MCF 10A (cell line): Measurements from ENCODE around the gene EXOC6B. TPM values are rescaled to one million over a fixed set of nuclear protein-coding genes. Genes with fewer than 3 reads are reported as not detected.

Experiments used
- BruUV-seq: library from RNA; stranded (reverse); fragments of 400-500 nt; replicated peaks from 2 replicates; lab custom pipeline; 2021; lab: Mats Ljungman, UMichigan
- CTCF ChIA-PET: fragments of 300-600 bp; sonication (Branson Sonifier 250); formaldehyde crosslinking; extraction: SDS; loops from one replicate; lab custom pipeline; 2021; ENCODE audit warnings: antibody characterized with exemption, inconsistent platforms; lab: Yijun Ruan, JAX
- POLR2A ChIA-PET: fragments of 300-600, 350-650 bp; sonication (Branson Sonifier 250); formaldehyde crosslinking; extraction: SDS; loops from one replicate; lab custom pipeline; 2020; ENCODE audit warnings: antibody characterized with exemption, inconsistent platforms; lab: Yijun Ruan, JAX
- DNase-seq: peaks from one replicate; pipeline ENCODE4 v3.0.0-alpha.2; 2018; ENCODE audit not compliant: unreplicated experiment
- H3K27ac Mint-ChIP-seq: one replicate; pipeline ENCODE4 v1.8.0; 2022; ENCODE audit warnings: mild to moderate bottlenecking, low read depth, mixed read lengths; ENCODE audit not compliant: unreplicated experiment
- H3K27me3 Mint-ChIP-seq: one replicate; pipeline ENCODE4 v1.8.0; 2022; ENCODE audit warnings: mixed read lengths; ENCODE audit not compliant: insufficient read depth, unreplicated experiment
- H3K36me3 Mint-ChIP-seq: one replicate; pipeline ENCODE4 v1.8.0; 2022; ENCODE audit warnings: mild to moderate bottlenecking, moderate library complexity, mixed read lengths; ENCODE audit not compliant: insufficient read depth, unreplicated experiment
- H3K4me1 Mint-ChIP-seq: one replicate; pipeline ENCODE4 v1.8.0; 2022; ENCODE audit warnings: mixed read lengths; ENCODE audit not compliant: insufficient read depth, unreplicated experiment
- H3K4me3 Mint-ChIP-seq: one replicate; pipeline ENCODE4 v1.8.0; 2022; ENCODE audit warnings: mild to moderate bottlenecking, moderate library complexity, mixed read lengths; ENCODE audit not compliant: unreplicated experiment
- H3K9me3 Mint-ChIP-seq: one replicate; pipeline ENCODE4 v1.8.0; 2022; ENCODE audit warnings: mixed read lengths; ENCODE audit not compliant: unreplicated experiment
- intact Hi-C: fragments of 100-400 bp; cut with micrococcal nuclease; formaldehyde crosslinking; loops from 2 replicates; pipeline ENCODE4 v1.14.1; 2022
- total RNA-seq: library from RNA; stranded (reverse); gene quantifications from 2 replicates; pipeline ENCODE4 v1.2.3, GENCODE V29; 2022
- TF ChIP-seq, protein P1 (sequence below): fragments of 200-600 bp; IDR thresholded peaks from one replicate; pipeline ENCODE4 v1.8.0; 2022; ENCODE audit warnings: antibody characterized with exemption, mild to moderate bottlenecking; ENCODE audit not compliant: unreplicated experiment

Gene EXOC6B
- total RNA-seq, 1 experiment from 2014 or later = 24.7 TPM

- DNase-seq = no peak
- ChIA-PET POLR2A (interaction anchor here (0.6 kb wide), 1 partner anchor 180 kb away, joined by 4 read pairs; no protein-coding TSS in a partner anchor), CTCF (interaction anchor here (0.6 to 1.6 kb wide), 3 partner anchors 20 to 221 kb away, joined by 3 to 8 read pairs (median 4); no protein-coding TSS in a partner anchor)
- Mint-ChIP-seq H3K4me3 (peak overlapping the region; percentile 95), H3K27me3 (no peaks in the 10 kb centered on the region), H3K9me3 (no peaks in the 10 kb centered on the region), H3K4me1 (peaks cover 9% of the 10 kb centered on the region), H3K27ac (no peak overlapping the region), H3K36me3 (no peaks in the 10 kb centered on the region)
- TF ChIP-seq, protein P1, sequence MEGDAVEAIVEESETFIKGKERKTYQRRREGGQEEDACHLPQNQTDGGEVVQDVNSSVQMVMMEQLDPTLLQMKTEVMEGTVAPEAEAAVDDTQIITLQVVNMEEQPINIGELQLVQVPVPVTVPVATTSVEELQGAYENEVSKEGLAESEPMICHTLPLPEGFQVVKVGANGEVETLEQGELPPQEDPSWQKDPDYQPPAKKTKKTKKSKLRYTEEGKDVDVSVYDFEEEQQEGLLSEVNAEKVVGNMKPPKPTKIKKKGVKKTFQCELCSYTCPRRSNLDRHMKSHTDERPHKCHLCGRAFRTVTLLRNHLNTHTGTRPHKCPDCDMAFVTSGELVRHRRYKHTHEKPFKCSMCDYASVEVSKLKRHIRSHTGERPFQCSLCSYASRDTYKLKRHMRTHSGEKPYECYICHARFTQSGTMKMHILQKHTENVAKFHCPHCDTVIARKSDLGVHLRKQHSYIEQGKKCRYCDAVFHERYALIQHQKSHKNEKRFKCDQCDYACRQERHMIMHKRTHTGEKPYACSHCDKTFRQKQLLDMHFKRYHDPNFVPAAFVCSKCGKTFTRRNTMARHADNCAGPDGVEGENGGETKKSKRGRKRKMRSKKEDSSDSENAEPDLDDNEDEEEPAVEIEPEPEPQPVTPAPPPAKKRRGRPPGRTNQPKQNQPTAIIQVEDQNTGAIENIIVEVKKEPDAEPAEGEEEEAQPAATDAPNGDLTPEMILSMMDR = no peak
- BruUV-seq = TSS peak; percentile 77
- intact Hi-C loops = loop anchor here (2.0 kb wide), 1 partner anchor 273 kb away; no protein-coding TSS in a partner anchor
These were observed 682.2 kb downstream of the EXOC6B start for GRCh38 chr2:72143441-72144273.

DNA sequence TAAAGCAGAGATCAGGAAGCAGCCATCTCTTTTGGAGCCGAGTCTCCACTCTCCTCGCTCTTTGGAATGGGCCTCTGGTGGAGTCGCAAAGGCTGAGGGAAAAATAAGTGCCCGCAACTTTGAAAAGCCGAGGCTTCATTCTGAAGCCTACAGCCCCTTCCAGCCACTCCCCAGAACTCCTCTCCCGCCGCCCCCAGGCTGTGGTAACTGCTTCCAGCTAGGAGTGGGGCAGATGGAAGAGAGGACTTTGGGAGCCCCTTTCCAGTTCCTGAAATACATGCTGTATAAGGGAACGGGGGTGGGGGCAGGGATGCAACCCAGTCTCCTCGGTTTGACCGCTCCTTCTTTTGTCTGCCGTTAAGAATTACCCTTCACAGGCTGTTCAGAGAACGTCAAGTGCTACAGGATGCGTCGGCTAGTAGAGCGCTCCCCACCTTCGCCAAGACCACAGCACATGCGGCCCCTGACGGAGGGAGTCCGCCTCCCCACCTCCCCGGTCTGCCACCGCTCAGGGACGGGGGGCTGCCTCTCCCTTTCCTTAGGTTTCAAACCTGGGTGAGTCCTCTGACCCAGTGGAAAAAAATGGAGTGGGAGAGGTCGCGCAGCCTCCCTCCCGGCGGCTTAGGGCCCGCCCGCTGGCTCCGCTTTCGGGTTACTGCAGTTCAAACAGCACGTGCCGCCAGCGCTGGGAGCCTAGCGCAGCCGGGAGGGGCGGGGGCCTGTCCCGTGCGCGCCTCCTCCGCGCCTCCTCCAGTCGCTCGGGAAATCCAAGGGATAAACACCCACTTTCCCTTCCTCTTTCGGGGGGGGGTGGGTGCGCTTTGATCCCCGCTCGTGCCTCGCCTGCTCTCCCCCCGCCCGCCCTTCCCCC lies 683.0 kb downstream of the EXOC6B start:
- Mint-ChIP-seq H3K9me3 (no peaks in the 10 kb centered on the region), H3K27me3 (no peaks in the 10 kb centered on the region), H3K27ac (no peak overlapping the region), H3K4me1 (peaks cover 8% of the 10 kb centered on the region), H3K4me3 (no peak overlapping the region), H3K36me3 (no peaks in the 10 kb centered on the region)
- CTCF ChIA-PET = interaction anchor here (0.6 to 1.6 kb wide), 4 partner anchors 19 to 745 kb away, joined by 3 to 8 read pairs (median 6); no protein-coding TSS in a partner anchor
- no TSS peak for BruUV-seq
- POLR2A ChIA-PET = interaction anchor here (0.6 kb wide), 1 partner anchor 179 kb away, joined by 4 read pairs; no protein-coding TSS in a partner anchor
- intact Hi-C loops = no loop called here
- DNase-seq = no peak
- TF ChIP-seq, protein P1 = no peak

DNA sequence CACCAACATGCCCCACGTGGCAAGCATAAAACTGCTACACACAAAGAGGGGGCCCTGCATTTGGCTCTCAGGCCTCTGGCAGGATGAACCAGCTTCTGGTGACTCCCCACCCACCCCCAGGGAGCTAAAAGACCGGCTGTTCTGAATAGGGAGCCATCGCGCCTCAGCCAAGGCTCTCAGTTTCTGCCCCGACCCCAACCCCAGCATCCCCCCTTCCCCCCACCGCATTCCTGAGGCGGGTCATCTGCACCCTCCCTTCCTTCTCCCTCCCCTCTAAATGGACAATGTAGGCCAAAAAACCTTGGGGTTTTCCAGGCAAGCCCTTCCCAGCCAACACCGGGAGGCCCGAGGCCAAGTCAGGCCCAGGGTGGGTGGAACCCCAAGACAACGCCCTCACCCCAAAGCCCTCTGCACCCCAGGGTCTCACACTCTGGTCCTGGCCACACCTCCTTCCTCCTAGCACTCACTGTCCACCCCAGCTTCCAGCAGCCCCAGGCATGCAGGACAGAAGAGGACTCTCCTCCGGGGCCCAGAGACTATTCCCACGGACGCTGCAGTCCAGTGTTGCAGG lies 683.9 kb downstream of the EXOC6B start:
- H3K36me3 Mint-ChIP-seq = no peaks in the 10 kb centered on the region

More for the DNA sequence above, 683.9 kb downstream of the EXOC6B start:
- intact Hi-C loops = no loop called here
- no peak for DNase-seq
- no peak overlapping the region for H3K4me3 Mint-ChIP-seq
- no peaks in the 10 kb centered on the region for H3K9me3 Mint-ChIP-seq
- BruUV-seq = no TSS peak
- ChIA-PET CTCF (interaction anchor here (0.7 to 2.1 kb wide), 3 partner anchors 218 to 746 kb away, joined by 3 to 10 read pairs (median 7); no protein-coding TSS in a partner anchor), POLR2A (no interaction called here)
- TF ChIP-seq, protein P1 = no peak
- no peaks in the 10 kb centered on the region for H3K27me3 Mint-ChIP-seq
- H3K27ac Mint-ChIP-seq = no peak overlapping the region
- peaks cover 12% of the 10 kb centered on the region for H3K4me1 Mint-ChIP-seq
